GM18951 (cell line): ENCODE data around the gene DSC3.
"Not testable (repeated sequence)": the region's sequence is repeated elsewhere in the genome, so short reads cannot be mapped to it uniquely, and the experiment has no call there.

Experiments
- POLR2A ChIP-seq: IDR thresholded peaks from 4 replicates; pipeline ENCODE4 v1.6.1; 2011; ENCODE audit warnings: mild to moderate bottlenecking; ENCODE audit not compliant: insufficient read length, insufficient read depth; ENCODE audit errors: extremely low read depth
- in situ Hi-C: fragments of 300-500 bp; cut with MboI; formaldehyde crosslinking; loops from one replicate; pipeline ENCODE4 v1.12.0; 2022; ENCODE audit warnings: low sequenced_read_pairs, mixed read lengths, inconsistent platforms; ENCODE audit not compliant: unreplicated experiment

DSC3 gene

GRCh38 chr18:31049189-31049588, 6.6 kb upstream of the DSC3 start:
- no peak for TF ChIP-seq POLR2A

GRCh38 chr18:31048216-31048615, 5.7 kb upstream of the DSC3 start:
- in situ Hi-C loops = no loop called here

More at GRCh38 chr18:31049189-31049588, 6.6 kb upstream of the DSC3 start:
- in situ Hi-C loops = no loop called here

GRCh38 chr18:31046916-31047315, 4.4 kb upstream of the DSC3 start:
- TF ChIP-seq POLR2A = no peak
- in situ Hi-C loops = no loop called here

More at GRCh38 chr18:31048216-31048615, 5.7 kb upstream of the DSC3 start:
- TF ChIP-seq POLR2A = no peak

- no peak for TF ChIP-seq POLR2A
- in situ Hi-C loops = no loop called here
Observed at GRCh38 chr18:31045599-31045998, 3.1 kb upstream of the DSC3 start.

- no peak for TF ChIP-seq POLR2A
- in situ Hi-C loops = no loop called here
Observed at GRCh38 chr18:31044926-31045325, 2.4 kb upstream of the DSC3 start.

GRCh38 chr18:31043709-31044108, 1.2 kb upstream of the DSC3 start:
- no peak for TF ChIP-seq POLR2A
- in situ Hi-C loops = no loop called here

GRCh38 chr18:31042084-31042405, 497 bp downstream of the DSC3 start:
- TF ChIP-seq POLR2A = no peak
- in situ Hi-C loops = no loop called here

GRCh38 chr18:31041271-31042083, 1.1 kb downstream of the DSC3 start:
- in situ Hi-C loops = no loop called here
- no peak for TF ChIP-seq POLR2A

- in situ Hi-C loops = no loop called here
- TF ChIP-seq POLR2A = no peak
Observed at GRCh38 chr18:31040686-31041270, 1.8 kb downstream of the DSC3 start.

GRCh38 chr18:31039426-31039825, 3.1 kb downstream of the DSC3 start:
- no peak for TF ChIP-seq POLR2A
- in situ Hi-C loops = no loop called here

GRCh38 chr18:31037686-31038085, 4.9 kb downstream of the DSC3 start:
- in situ Hi-C loops = not testable (repeated sequence)

- no peak for TF ChIP-seq POLR2A
- in situ Hi-C loops = no loop called here
Observed at GRCh38 chr18:31034541-31034940, 8.0 kb downstream of the DSC3 start.

GRCh38 chr18:31030574-31031278, 11.8 kb downstream of the DSC3 start:
- in situ Hi-C loops = no loop called here
- TF ChIP-seq POLR2A = no peak
